Activated CD8-positive, alpha-beta memory T cell treated with anti-CD3 and anti-CD28 coated beads for 36 hours (primary cell): ENCODE data around the gene ULK2. TPM values are rescaled to one million over a fixed set of nuclear protein-coding genes. Genes with fewer than 3 reads are reported as not detected.

ENCODE experiments used
- CTCF ChIA-PET: fragments of 350-600 bp; sonication (Branson Sonifier 250); formaldehyde crosslinking; loops from one replicate; lab custom pipeline; 2021; ENCODE audit warnings: antibody characterized with exemption; lab: Charles Lee
- POLR2A ChIA-PET: fragments of 350-600 bp; sonication (Branson Sonifier 250); formaldehyde crosslinking; loops from one replicate; lab custom pipeline; 2021; ENCODE audit warnings: antibody characterized with exemption; lab: Charles Lee
- total RNA-seq, 2 experiments: library from RNA; stranded (reverse); gene quantifications; one replicate each; pipeline ENCODE4 v1.2.3, GENCODE V29; 2021

The ULK2 gene
- total RNA-seq, 2 experiments from 2014 or later, result 6.3 to 7.4 TPM

- POLR2A ChIA-PET, result no interaction called here
- CTCF ChIA-PET, result interaction anchor here (0.6 to 1.7 kb wide), 3 partner anchors 11 to 393 kb away, joined by 3 to 7 read pairs (median 4); partner anchors contain the start of gene B9D1
These were observed 112.3 kb downstream of the ULK2 start for GRCh38 chr17:19755392-19755791.

- POLR2A ChIA-PET, result no interaction called here
- CTCF ChIA-PET, result interaction anchor here (1.5 to 1.7 kb wide), 2 partner anchors 8 to 13 kb away, joined by 3 to 6 read pairs; no protein-coding TSS in a partner anchor
These were observed 113.9 kb downstream of the ULK2 start for GRCh38 chr17:19753661-19754463.

GRCh38 chr17:19753051-19753509 lies 114.7 kb downstream of the ULK2 start:
- ChIA-PET POLR2A (no interaction called here), CTCF (interaction anchor here (1.5 to 1.7 kb wide), 2 partner anchors 9 to 13 kb away, joined by 3 to 6 read pairs; no protein-coding TSS in a partner anchor)

GRCh38 chr17:19752216-19753050 lies 115.3 kb downstream of the ULK2 start:
- ChIA-PET POLR2A (no interaction called here), CTCF (interaction anchor here (1.5 to 1.7 kb wide), 2 partner anchors 9 to 14 kb away, joined by 3 to 6 read pairs; no protein-coding TSS in a partner anchor)

GRCh38 chr17:19750835-19751234 lies 116.9 kb downstream of the ULK2 start:
- POLR2A ChIA-PET, result no interaction called here
- CTCF ChIA-PET, result interaction anchor here (0.6 kb wide), 1 partner anchor 109 kb away, joined by 3 read pairs; no protein-coding TSS in a partner anchor

GRCh38 chr17:19750020-19750572 lies 117.6 kb downstream of the ULK2 start:
- ChIA-PET CTCF (no interaction called here), POLR2A (no interaction called here)

GRCh38 chr17:19748807-19749193 lies 118.9 kb downstream of the ULK2 start:
- POLR2A ChIA-PET, result no interaction called here
- CTCF ChIA-PET, result no interaction called here

GRCh38 chr17:19747829-19748806 lies 119.6 kb downstream of the ULK2 start, which contains the start of gene ALDH3A1:
Gene ALDH3A1, minus strand, starts transcription at chr17:19748298. Its CDS starts 3,169 bp downstream, at chr17:19745129.
- POLR2A ChIA-PET, result no interaction called here
- CTCF ChIA-PET, result no interaction called here

- ChIA-PET CTCF (no interaction called here), POLR2A (interaction anchor here (0.6 kb wide), 1 partner anchor 237 kb away, joined by 4 read pairs; no protein-coding TSS in a partner anchor)
These were observed 120.5 kb downstream of the ULK2 start for GRCh38 chr17:19747159-19747719.

- CTCF ChIA-PET, result no interaction called here
- POLR2A ChIA-PET, result no interaction called here
These were observed 121.2 kb downstream of the ULK2 start for GRCh38 chr17:19746517-19746916.

- ChIA-PET POLR2A (interaction anchor here (0.9 kb wide), 1 partner anchor 367 kb away, joined by 3 read pairs; the partner anchor contains the start of gene MAPK7), CTCF (interaction anchor here (1.1 to 1.8 kb wide), 5 partner anchors 11 to 70 kb away, joined by 3 to 8 read pairs (median 6); no protein-coding TSS in a partner anchor)
These were observed 122.6 kb downstream of the ULK2 start for GRCh38 chr17:19744922-19745757.

- ChIA-PET POLR2A (interaction anchor here (0.9 kb wide), 1 partner anchor 366 kb away, joined by 3 read pairs; the partner anchor contains the start of gene MAPK7), CTCF (interaction anchor here (1.1 to 1.8 kb wide), 5 partner anchors 12 to 70 kb away, joined by 3 to 8 read pairs (median 6); no protein-coding TSS in a partner anchor)
These were observed 123.2 kb downstream of the ULK2 start for GRCh38 chr17:19744492-19744891.

GRCh38 chr17:19743101-19744100 lies 124.3 kb downstream of the ULK2 start:
- ChIA-PET CTCF (interaction anchor here (1.6 kb wide), 1 partner anchor 19 kb away, joined by 5 read pairs; no protein-coding TSS in a partner anchor), POLR2A (no interaction called here)

GRCh38 chr17:19742495-19742894 lies 125.2 kb downstream of the ULK2 start:
- ChIA-PET CTCF (interaction anchor here (1.6 kb wide), 1 partner anchor 20 kb away, joined by 5 read pairs; no protein-coding TSS in a partner anchor), POLR2A (no interaction called here)

GRCh38 chr17:19741832-19742457 lies 125.8 kb downstream of the ULK2 start:
- ChIA-PET POLR2A (no interaction called here), CTCF (interaction anchor here (1.6 to 1.8 kb wide), 2 partner anchors 20 to 25 kb away, joined by 5 read pairs; no protein-coding TSS in a partner anchor)
